DOHH2 (cell line): ENCODE measurements around the gene PLB1.

Experiments
- H3F3A ChIP-seq: fragments of 200-600 bp; sonication (generic), shearing (Covaris generic); 2 replicates; pipeline ENCODE4 v1.6.0; 2016; ENCODE audit warnings: antibody characterized with exemption, mild to moderate bottlenecking; ENCODE audit not compliant: control insufficient read depth, insufficient read depth
- H3K27ac ChIP-seq: fragments of 200-600 bp; sonication (generic); 2 replicates; pipeline ENCODE4 v1.5.1; 2014; ENCODE audit warnings: low read depth, mild to moderate bottlenecking, low read length, moderate library complexity
- H3K27me3 ChIP-seq: fragments of 200-600 bp; sonication (generic); 2 replicates; pipeline ENCODE4 v1.6.1; 2014; ENCODE audit warnings: mild to moderate bottlenecking, low read length, mixed read lengths; ENCODE audit not compliant: control insufficient read depth
- H3K36me3 ChIP-seq: fragments of 200-600 bp; sonication (generic); 2 replicates; pipeline ENCODE4 v1.6.1; 2014; ENCODE audit warnings: mild to moderate bottlenecking, low read length, moderate library complexity, mixed read lengths; ENCODE audit not compliant: control insufficient read depth
- H3K4me1 ChIP-seq: fragments of 200-600 bp; sonication (generic); 2 replicates; pipeline ENCODE4 v1.6.1; 2014; ENCODE audit warnings: mild to moderate bottlenecking, low read length, mixed read lengths; ENCODE audit not compliant: control insufficient read depth
- H3K4me2 ChIP-seq: fragments of 200-600 bp; sonication (generic); 2 replicates; pipeline ENCODE4 v1.6.0; 2014; ENCODE audit warnings: mild to moderate bottlenecking, low read length, moderate library complexity
- H3K4me3 ChIP-seq: fragments of 200-600 bp; sonication (generic); 2 replicates; pipeline ENCODE4 v1.5.1; 2014; ENCODE audit warnings: mild to moderate bottlenecking, low read length, mixed read lengths
- H3K79me2 ChIP-seq: fragments of 200-600 bp; sonication (generic); 2 replicates; pipeline ENCODE4 v1.6.1; 2014; ENCODE audit warnings: mild to moderate bottlenecking, low read length, mixed read lengths; ENCODE audit not compliant: control insufficient read depth
- H3K9me2 ChIP-seq: fragments of 200-600 bp; sonication (generic); replicated peaks from 2 replicates; pipeline ENCODE4 v1.6.1; 2014; ENCODE audit warnings: mild to moderate bottlenecking, low read length, mixed read lengths; ENCODE audit not compliant: control insufficient read depth
- H3K9me3 ChIP-seq: fragments of 200-600 bp; sonication (generic); 2 replicates; pipeline ENCODE4 v1.6.1; 2014; ENCODE audit warnings: antibody characterized with exemption, low read length, mixed read lengths; ENCODE audit not compliant: control insufficient read depth, insufficient read depth
- H4K20me1 ChIP-seq: fragments of 200-600 bp; sonication (generic); 2 replicates; pipeline ENCODE4 v1.6.0; 2014; ENCODE audit warnings: low read depth, mild to moderate bottlenecking, antibody characterized with exemption, low read length, moderate library complexity; ENCODE audit not compliant: control insufficient read depth, insufficient read depth
- CTCF ChIP-seq: fragments of 200-600 bp; sonication (generic); IDR thresholded peaks from one replicate; pipeline ENCODE4 v1.5.1; 2014; ENCODE audit warnings: antibody characterized with exemption, mild to moderate bottlenecking, low read depth, low read length; ENCODE audit not compliant: poor library complexity, severe bottlenecking
- EZH2phosphoT487 ChIP-seq: fragments of 200-600 bp; sonication (generic); IDR thresholded peaks from 2 replicates; pipeline ENCODE4 v1.6.1; 2017; ENCODE audit warnings: borderline replicate concordance, mild to moderate bottlenecking, antibody characterized with exemption, low read length, moderate library complexity, mixed read lengths

Gene PLB1

GRCh38 chr2:28648671-28649395, 153.0 kb downstream of the PLB1 start:
- Histone ChIP-seq H3K9me3 (no peaks in the 10 kb centered on the region), H3K4me1 (peaks cover 7% of the 10 kb centered on the region), H3K4me2 (no peak overlapping the region), H3K27me3 (peaks cover 20% of the 10 kb centered on the region), H3K4me3 (no peak overlapping the region), H3K79me2 (no peaks in the 10 kb centered on the region), H4K20me1 (no peaks in the 10 kb centered on the region), H3K27ac (no peak overlapping the region), H3K36me3 (no peaks in the 10 kb centered on the region), H3K9me2 (no peaks in the 10 kb centered on the region), H3F3A (no peaks in the 10 kb centered on the region)
- TF ChIP-seq EZH2phosphoT487, result no peak
- TF ChIP-seq CTCF, result no peak

GRCh38 chr2:28649481-28650265, 153.8 kb downstream of the PLB1 start:
- no peaks in the 10 kb centered on the region for H3F3A ChIP-seq
- TF ChIP-seq EZH2phosphoT487, result no peak
- no peaks in the 10 kb centered on the region for H3K9me3 ChIP-seq
- peaks cover 20% of the 10 kb centered on the region for H3K27me3 ChIP-seq
- H3K4me3 ChIP-seq, result no peak overlapping the region
- no peak overlapping the region for H3K4me2 ChIP-seq
- H4K20me1 ChIP-seq, result no peaks in the 10 kb centered on the region
- no peaks in the 10 kb centered on the region for H3K36me3 ChIP-seq
- H3K79me2 ChIP-seq, result no peaks in the 10 kb centered on the region
- H3K4me1 ChIP-seq, result peaks cover 7% of the 10 kb centered on the region
- no peak overlapping the region for H3K27ac ChIP-seq
- H3K9me2 ChIP-seq, result no peaks in the 10 kb centered on the region

GRCh38 chr2:28650266-28650584, 154.4 kb downstream of the PLB1 start:
- H3K36me3 ChIP-seq, result no peaks in the 10 kb centered on the region

More at GRCh38 chr2:28650266-28650584, 154.4 kb downstream of the PLB1 start:
- Histone ChIP-seq H3K27ac (no peak overlapping the region), H3K79me2 (no peaks in the 10 kb centered on the region), H3K9me2 (no peaks in the 10 kb centered on the region), H3K9me3 (no peaks in the 10 kb centered on the region), H3K4me3 (no peak overlapping the region), H3K4me1 (peaks cover 7% of the 10 kb centered on the region), H3F3A (no peaks in the 10 kb centered on the region), H4K20me1 (no peaks in the 10 kb centered on the region), H3K27me3 (peaks cover 22% of the 10 kb centered on the region), H3K4me2 (no peak overlapping the region)
- TF ChIP-seq EZH2phosphoT487 (no peak), CTCF (no peak)
